NCI-H526 (cell line): ENCODE results near the gene TDRD12.

Experiments
- DNase-seq, 2 experiments: peaks; one replicate each; lab custom pipeline; 2025; lab: John Stamatoyannopoulos, UW

TDRD12 gene

GRCh38 chr19:32809754-32810153, 90.2 kb downstream of the TDRD12 start:
- DNase-seq, result no peak

GRCh38 chr19:32810452-32810851, 90.9 kb downstream of the TDRD12 start:
- no peak for DNase-seq

- no peak for DNase-seq
Measured at GRCh38 chr19:32811151-32811550, 91.6 kb downstream of the TDRD12 start.

- DNase-seq, result no peak
Measured at GRCh38 chr19:32812036-32812435, 92.5 kb downstream of the TDRD12 start.

GRCh38 chr19:32812571-32812970, 93.0 kb downstream of the TDRD12 start:
- DNase-seq, result no peak

GRCh38 chr19:32813862-32814425, 94.4 kb downstream of the TDRD12 start:
- DNase-seq, result no peak

GRCh38 chr19:32814624-32815023, 95.1 kb downstream of the TDRD12 start:
- DNase-seq, result no peak

GRCh38 chr19:32816555-32817099, 97.1 kb downstream of the TDRD12 start:
- no peak for DNase-seq

GRCh38 chr19:32817569-32818476, 98.3 kb downstream of the TDRD12 start:
- DNase-seq, result no peak

GRCh38 chr19:32818536-32818935, 99.0 kb downstream of the TDRD12 start:
- no peak for DNase-seq

GRCh38 chr19:32819419-32820400, 100.1 kb downstream of the TDRD12 start:
- DNase-seq, result peak in 1 of 2 experiments; percentile 26

- DNase-seq, result no peak
Measured at GRCh38 chr19:32822916-32823746, 103.6 kb downstream of the TDRD12 start.

- no peak for DNase-seq
Measured at GRCh38 chr19:32823747-32824102, 104.2 kb downstream of the TDRD12 start.

GRCh38 chr19:32824191-32824751, 104.7 kb downstream of the TDRD12 start:
- no peak for DNase-seq

- no peak for DNase-seq
Measured at GRCh38 chr19:32824916-32825608, 105.5 kb downstream of the TDRD12 start.

- no peak for DNase-seq
Measured at GRCh38 chr19:32828139-32828538, 108.6 kb downstream of the TDRD12 start.

GRCh38 chr19:32828643-32829344, 109.2 kb downstream of the TDRD12 start:
- no peak for DNase-seq

- no peak for DNase-seq
Measured at GRCh38 chr19:32829345-32829896, 109.9 kb downstream of the TDRD12 start.
